IPS DF 6.9 (cell line): Measurements from ENCODE around the gene ADIPOR2.

ENCODE experiments used
- DNase-seq: peaks from one replicate; pipeline ENCODE4 v3.0.0-alpha.2; 2013; ENCODE audit warnings: low read depth, low spot score
- H3K27ac ChIP-seq: one replicate; pipeline ENCODE4 v1.5.1; 2013; ENCODE audit warnings: low read length, control low read depth
- H3K27me3 ChIP-seq: 2 replicates; pipeline ENCODE4 v1.6.1; 2013; ENCODE audit warnings: mild to moderate bottlenecking, low read length; ENCODE audit not compliant: control insufficient read depth, insufficient read depth
- H3K36me3 ChIP-seq: 2 replicates; pipeline ENCODE4 v1.6.1; 2013; ENCODE audit warnings: low read length; ENCODE audit not compliant: control insufficient read depth, insufficient read depth
- H3K4me1 ChIP-seq: 2 replicates; pipeline ENCODE4 v1.6.1; 2013; ENCODE audit warnings: low read length; ENCODE audit not compliant: control insufficient read depth, insufficient read depth
- H3K4me3 ChIP-seq: 2 replicates; pipeline ENCODE4 v1.5.1; 2013; ENCODE audit warnings: mild to moderate bottlenecking, low read length
- H3K9me3 ChIP-seq: 2 replicates; pipeline ENCODE4 v1.6.1; 2013; ENCODE audit warnings: low read length, inconsistent platforms; ENCODE audit not compliant: control insufficient read depth, insufficient read depth
- WGBS: extraction: QIAGEN DNeasy Blood & Tissue Kit; methylation state at CpG from one replicate; pipeline ENCODE4 v1.1.7; 2013; ENCODE audit warnings: mixed read lengths, missing lambda C conversion rate; ENCODE audit not compliant: insufficient read length, insufficient coverage; 5-methylcytosine and 5-hydroxymethylcytosine counted together

ADIPOR2 gene

DNA sequence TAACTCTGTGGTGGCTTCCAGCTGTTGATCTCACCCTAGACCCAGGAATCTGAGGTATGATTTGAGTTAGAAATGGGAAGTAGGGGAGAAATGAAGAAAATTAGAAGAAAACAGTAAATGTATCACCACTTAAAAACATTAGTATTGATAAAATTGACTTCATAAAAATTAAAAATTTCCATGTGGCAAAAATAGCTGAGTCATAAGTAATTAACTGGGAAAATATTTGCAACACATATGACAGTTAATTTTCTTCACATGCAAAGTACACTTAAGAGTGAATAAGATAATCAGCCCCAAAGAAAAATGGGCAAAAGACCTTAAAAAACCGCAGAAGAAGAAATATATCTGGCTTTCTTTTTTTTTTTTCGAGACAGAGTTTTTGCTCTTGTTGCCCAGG is 25.5 kb upstream of the ADIPOR2 start:
- Histone ChIP-seq H3K9me3 (no peaks in the 10 kb centered on the region), H3K27me3 (peaks cover 2% of the 10 kb centered on the region; the same call in 1 of the 2 replicates), H3K27ac (no peak overlapping the region), H3K36me3 (no peaks in the 10 kb centered on the region), H3K4me1 (no peaks in the 10 kb centered on the region), H3K4me3 (no peak overlapping the region)
- no CpG with 5 or more reads among the region's 2 CpGs for WGBS
- no peak for DNase-seq

DNA sequence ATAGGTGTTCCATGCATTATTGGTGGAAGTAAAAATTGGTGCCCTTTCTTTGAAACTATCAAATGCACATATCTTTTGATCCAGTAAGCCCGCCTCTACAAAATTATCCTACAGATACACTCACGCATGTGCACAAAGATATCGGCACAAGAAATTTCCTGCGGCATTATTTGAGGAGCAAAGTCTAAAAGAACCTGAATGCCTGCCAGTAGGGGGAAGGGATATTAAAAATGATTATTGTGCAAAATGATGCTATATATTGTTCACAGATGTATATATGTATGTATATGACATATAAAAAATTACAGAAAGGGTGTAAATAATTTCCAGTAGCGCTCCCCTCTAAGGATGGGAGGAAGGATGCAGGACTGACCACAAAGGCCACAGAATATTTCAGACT is 24.7 kb upstream of the ADIPOR2 start:
- WGBS, result no CpG with 5 or more reads among the region's 5 CpGs
- no peak overlapping the region for H3K27ac ChIP-seq
- no peaks in the 10 kb centered on the region for H3K36me3 ChIP-seq
- H3K9me3 ChIP-seq, result no peaks in the 10 kb centered on the region
- no peaks in the 10 kb centered on the region; the same call in 1 of the 2 replicates for H3K27me3 ChIP-seq
- no peak overlapping the region for H3K4me3 ChIP-seq
- no peaks in the 10 kb centered on the region for H3K4me1 ChIP-seq
- DNase-seq, result no peak

GRCh38 chr12:1666685-1667162 is 24.1 kb upstream of the ADIPOR2 start:
- H3K4me3 ChIP-seq, result no peak overlapping the region
- no peak overlapping the region for H3K27ac ChIP-seq
- DNase-seq, result no peak
- WGBS, result no CpG with 5 or more reads among the region's 2 CpGs
- H3K9me3 ChIP-seq, result no peaks in the 10 kb centered on the region
- no peaks in the 10 kb centered on the region for H3K36me3 ChIP-seq
- H3K4me1 ChIP-seq, result no peaks in the 10 kb centered on the region
- no peaks in the 10 kb centered on the region; the same call in 1 of the 2 replicates for H3K27me3 ChIP-seq

GRCh38 chr12:1668833-1669543 is 21.9 kb upstream of the ADIPOR2 start:
- 100% methylated on average over 2 of the region's 18 CpGs for WGBS
- Histone ChIP-seq H3K4me1 (no peaks in the 10 kb centered on the region), H3K27me3 (no peaks in the 10 kb centered on the region), H3K4me3 (no peak overlapping the region), H3K9me3 (no peaks in the 10 kb centered on the region), H3K27ac (no peak overlapping the region), H3K36me3 (no peaks in the 10 kb centered on the region)
- no peak for DNase-seq

DNA sequence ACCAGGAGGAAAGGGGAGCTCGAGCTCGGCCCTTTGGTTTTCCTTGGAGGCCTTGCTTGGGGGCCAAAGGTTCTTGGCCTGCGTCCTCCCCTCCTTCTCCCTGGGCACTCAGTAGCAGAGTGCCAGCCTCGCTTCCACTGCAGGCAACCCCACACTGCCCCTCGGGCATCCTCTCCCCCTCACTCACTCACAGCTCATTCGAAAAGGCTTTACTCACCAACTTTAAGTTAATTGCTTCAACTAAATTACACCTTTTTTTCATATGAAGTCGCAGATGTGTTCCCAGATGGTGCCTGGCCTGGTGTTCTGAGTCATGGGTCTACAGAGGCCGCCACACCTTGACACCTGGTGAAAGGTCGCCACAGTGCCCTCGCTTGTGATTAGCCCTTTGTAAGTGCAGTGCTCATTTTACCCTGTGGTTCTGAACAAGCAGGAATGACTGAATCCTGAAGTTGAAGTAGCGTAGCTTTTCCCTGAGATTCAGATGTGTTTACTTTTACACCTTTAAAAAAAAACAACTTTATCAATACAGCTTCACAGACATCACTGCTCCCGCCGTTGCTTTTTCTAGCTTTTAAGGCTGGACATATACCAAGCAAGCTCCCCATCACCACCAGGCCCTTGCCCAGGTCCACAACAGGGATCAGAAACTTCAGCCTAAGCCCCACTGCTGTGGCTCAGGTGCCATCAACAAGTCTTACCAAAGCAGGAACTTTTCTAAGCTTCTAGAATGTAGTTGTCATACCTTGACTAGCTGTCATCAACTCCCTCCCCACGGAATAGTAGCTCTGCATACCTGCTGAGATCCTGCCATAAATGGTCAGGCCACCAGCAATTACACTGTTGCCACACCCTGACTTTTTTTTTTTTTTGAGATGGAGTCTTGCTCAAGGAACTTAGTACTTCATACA is 20.3 kb upstream of the ADIPOR2 start:
- H3K36me3 ChIP-seq, result no peaks in the 10 kb centered on the region
- H3K4me3 ChIP-seq, result no peak overlapping the region
- no peaks in the 10 kb centered on the region for H3K27me3 ChIP-seq
- H3K9me3 ChIP-seq, result no peaks in the 10 kb centered on the region
- WGBS, result no CpG with 5 or more reads among the region's 14 CpGs
- DNase-seq, result no peak
- H3K4me1 ChIP-seq, result no peaks in the 10 kb centered on the region
- H3K27ac ChIP-seq, result no peak overlapping the region

DNA sequence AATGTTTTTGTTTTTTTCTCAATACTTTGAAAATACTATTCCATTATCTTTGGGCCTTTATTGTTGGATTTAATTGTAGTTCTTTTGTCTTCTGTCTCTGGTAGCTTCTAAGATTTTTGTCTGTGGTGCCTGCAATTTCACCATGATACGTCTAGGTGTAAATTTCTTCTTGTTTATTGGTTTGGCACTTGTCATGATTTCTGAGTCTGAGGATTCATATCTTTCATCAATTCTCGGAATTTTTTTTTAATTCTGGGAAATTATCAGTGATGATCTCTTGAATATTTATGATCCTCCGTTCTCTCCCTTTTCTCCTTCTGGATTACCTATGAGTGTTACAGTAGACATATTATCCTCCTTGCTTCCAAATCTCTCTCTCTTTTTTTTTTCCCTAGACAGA is 14.8 kb upstream of the ADIPOR2 start:
- no peaks in the 10 kb centered on the region for H3K4me1 ChIP-seq
- DNase-seq, result no peak
- WGBS, result no CpG with 5 or more reads among the region's 3 CpGs
- no peak overlapping the region for H3K27ac ChIP-seq
- H3K27me3 ChIP-seq, result no peaks in the 10 kb centered on the region
- H3K4me3 ChIP-seq, result no peak overlapping the region
- no peaks in the 10 kb centered on the region for H3K36me3 ChIP-seq
- no peaks in the 10 kb centered on the region for H3K9me3 ChIP-seq

DNA sequence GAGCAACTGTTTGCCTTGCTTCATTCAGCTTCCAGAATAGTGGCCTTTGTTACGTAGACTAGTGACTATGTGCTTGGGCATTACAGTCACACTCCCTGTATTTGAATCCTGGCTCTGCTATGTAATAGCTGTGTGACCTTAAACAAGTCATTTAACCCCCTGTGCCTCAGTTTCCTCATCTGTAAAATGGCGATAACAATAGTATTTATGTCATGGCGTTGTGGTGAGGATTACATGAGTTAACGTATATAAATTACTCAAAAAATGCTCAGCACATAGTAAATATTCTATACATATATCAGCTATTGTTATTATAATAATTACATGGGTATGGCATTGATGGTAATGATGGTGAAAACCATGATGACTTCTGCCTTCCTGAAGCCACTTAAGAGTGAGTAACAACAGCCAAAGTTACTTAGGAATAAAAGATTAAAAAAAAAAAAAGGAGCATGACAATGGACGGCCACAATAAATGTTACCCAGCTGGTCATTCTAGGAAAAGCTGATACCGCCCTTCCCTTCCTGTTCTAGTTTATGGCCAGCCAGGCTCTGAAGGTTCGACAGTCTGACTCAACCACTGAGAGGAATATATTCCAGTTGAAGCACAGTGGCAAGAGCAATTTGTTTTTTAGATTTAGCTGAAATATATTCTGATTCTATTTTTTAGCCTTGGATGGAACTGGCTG is 9.9 kb upstream of the ADIPOR2 start:
- Histone ChIP-seq H3K36me3 (no peaks in the 10 kb centered on the region), H3K4me1 (no peaks in the 10 kb centered on the region), H3K9me3 (no peaks in the 10 kb centered on the region), H3K27me3 (no peaks in the 10 kb centered on the region), H3K27ac (no peak overlapping the region), H3K4me3 (no peak overlapping the region)
- no CpG with 5 or more reads among the region's 7 CpGs for WGBS
- no peak for DNase-seq

- Histone ChIP-seq H3K36me3 (no peaks in the 10 kb centered on the region), H3K27ac (no peak overlapping the region), H3K27me3 (no peaks in the 10 kb centered on the region), H3K4me1 (no peaks in the 10 kb centered on the region), H3K9me3 (no peaks in the 10 kb centered on the region), H3K4me3 (no peak overlapping the region)
- no peak for DNase-seq
- no CpG with 5 or more reads among the region's 2 CpGs for WGBS
These were observed 9.4 kb upstream of the ADIPOR2 start for GRCh38 chr12:1681493-1681807.

DNA sequence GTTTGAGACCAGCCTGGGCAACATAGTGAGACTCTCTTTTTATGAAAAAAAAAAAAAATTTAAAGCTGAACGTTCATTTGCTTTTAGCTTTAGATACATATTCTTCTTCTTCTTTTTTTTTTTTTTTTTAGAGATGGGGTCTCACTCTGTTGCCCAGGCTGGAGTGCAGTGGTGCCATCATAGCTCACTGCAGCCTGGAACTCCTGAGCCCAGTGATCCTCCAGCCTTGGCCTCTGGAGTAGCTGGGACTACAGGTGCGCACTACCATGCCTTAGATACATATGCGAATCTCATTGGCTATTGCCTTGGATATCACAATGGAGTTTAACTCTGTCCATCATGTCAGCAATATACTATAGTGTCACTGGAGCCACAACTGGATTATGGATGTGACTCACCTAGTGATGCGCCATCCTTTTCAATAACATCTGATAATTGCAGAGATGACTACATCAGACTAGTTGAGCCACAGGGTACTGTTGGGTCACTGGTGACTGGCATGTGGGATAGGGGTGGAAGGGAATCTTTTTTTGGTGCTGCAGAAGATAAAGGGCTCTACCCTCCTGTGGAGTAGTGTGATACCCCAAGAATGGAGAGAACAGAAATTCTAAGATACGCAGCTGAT is 2.7 kb upstream of the ADIPOR2 start:
- H3K9me3 ChIP-seq, result no peaks in the 10 kb centered on the region
- H3K4me1 ChIP-seq, result no peaks in the 10 kb centered on the region
- H3K27ac ChIP-seq, result no peak overlapping the region
- WGBS, result no CpG with 5 or more reads among the region's 5 CpGs
- no peak for DNase-seq
- H3K36me3 ChIP-seq, result no peaks in the 10 kb centered on the region
- H3K27me3 ChIP-seq, result no peaks in the 10 kb centered on the region
- no peak overlapping the region for H3K4me3 ChIP-seq
